ENCODE results near the gene SCAMP5. TPM values are rescaled to one million over a fixed set of nuclear protein-coding genes. Genes with fewer than 3 reads are reported as not detected.

SCAMP5 gene
- total RNA-seq, 1 donor from 2014 or later, result 18.1 TPM

GRCh38 chr15:74976159-74976558 is 19.2 kb upstream of the SCAMP5 start:
- DNase-seq (ENCODE audit: low read depth in 2 of 2), result no peak

- no peak for DNase-seq (ENCODE audit: low read depth in 2 of 2)
Observed at GRCh38 chr15:74977599-74977998, 17.8 kb upstream of the SCAMP5 start.

- no peak for DNase-seq (ENCODE audit: low read depth in 2 of 2)
Observed at GRCh38 chr15:74978077-74978476, 17.3 kb upstream of the SCAMP5 start.

- DNase-seq (ENCODE audit: low read depth in 2 of 2), result no peak
Observed at GRCh38 chr15:74978503-74978902, 16.9 kb upstream of the SCAMP5 start.

- no peak for DNase-seq (ENCODE audit: low read depth in 2 of 2)
Observed at GRCh38 chr15:74982183-74982582, 13.2 kb upstream of the SCAMP5 start.

- DNase-seq (ENCODE audit: low read depth in 2 of 2), result peak in 1 of 2 donors; percentile 17
Observed at GRCh38 chr15:74983725-74984231, 11.6 kb upstream of the SCAMP5 start.

- peak; percentile 69 to 82 for DNase-seq (ENCODE audit: low read depth in 2 of 2)
Observed at GRCh38 chr15:74988007-74988800, 7.2 kb upstream of the SCAMP5 start.

- DNase-seq (ENCODE audit: low read depth in 2 of 2), result no peak
Observed at GRCh38 chr15:74989527-74989926, 5.8 kb upstream of the SCAMP5 start.

- no peak for DNase-seq (ENCODE audit: low read depth in 2 of 2)
Observed at GRCh38 chr15:74992619-74993018, 2.7 kb upstream of the SCAMP5 start.

GRCh38 chr15:74994236-74994635 is 1.1 kb upstream of the SCAMP5 start:
- DNase-seq (ENCODE audit: low read depth in 2 of 2), result no peak

- no peak for DNase-seq (ENCODE audit: low read depth in 2 of 2)
Observed at GRCh38 chr15:74994685-74995084, 678 bp upstream of the SCAMP5 start.

- no peak for DNase-seq (ENCODE audit: low read depth in 2 of 2)
Observed at GRCh38 chr15:74995779-74996765, 709 bp downstream of the SCAMP5 start.

- DNase-seq (ENCODE audit: low read depth in 2 of 2), result peak; percentile 20 to 21
Observed at GRCh38 chr15:74997141-74997540, 1.8 kb downstream of the SCAMP5 start.

GRCh38 chr15:74997543-74997942 is 2.2 kb downstream of the SCAMP5 start:
- DNase-seq (ENCODE audit: low read depth in 2 of 2), result no peak

GRCh38 chr15:75001310-75001709 is 5.9 kb downstream of the SCAMP5 start:
- DNase-seq (ENCODE audit: low read depth in 2 of 2), result no peak

- DNase-seq (ENCODE audit: low read depth in 2 of 2), result no peak
Observed at GRCh38 chr15:75002398-75002797, 7.0 kb downstream of the SCAMP5 start.

GRCh38 chr15:75007216-75007615 is 11.9 kb downstream of the SCAMP5 start:
- DNase-seq (ENCODE audit: low read depth in 2 of 2), result no peak

- no peak for DNase-seq (ENCODE audit: low read depth in 2 of 2)
Observed at GRCh38 chr15:75008221-75008625, 12.9 kb downstream of the SCAMP5 start.

- no peak for DNase-seq (ENCODE audit: low read depth in 2 of 2)
Observed at GRCh38 chr15:75008629-75009326, 13.4 kb downstream of the SCAMP5 start.

- DNase-seq (ENCODE audit: low read depth in 2 of 2), result no peak
Observed at GRCh38 chr15:75016431-75016830, 21.1 kb downstream of the SCAMP5 start.

- DNase-seq (ENCODE audit: low read depth in 2 of 2), result no peak
Observed at GRCh38 chr15:75019916-75020315, 24.6 kb downstream of the SCAMP5 start.

GRCh38 chr15:75021341-75021740 is 26.0 kb downstream of the SCAMP5 start:
- no peak for DNase-seq (ENCODE audit: low read depth in 2 of 2)

Measured in dermis microvascular lymphatic vessel endothelial cell (primary cell).